MM.1S (cell line): Measurements from ENCODE around the gene DKKL1.

Source experiments
- DNase-seq: peaks from one replicate; pipeline ENCODE4 v3.0.0-alpha.2; 2015
- H2AFZ ChIP-seq: fragments of 300-600 bp; sonication (generic); 2 replicates; pipeline ENCODE4 v1.6.0; 2016; ENCODE audit warnings: antibody characterized with exemption, low read length
- H3F3A ChIP-seq: fragments of 300-600 bp; sonication (generic); 2 replicates; pipeline ENCODE4 v1.6.1; 2016; ENCODE audit warnings: mild to moderate bottlenecking, antibody characterized with exemption, low read length, moderate library complexity, mixed read lengths; ENCODE audit not compliant: insufficient read depth
- H3K27ac ChIP-seq: fragments of 300-600 bp; sonication (generic); 2 replicates; pipeline ENCODE4 v1.5.1; 2016; ENCODE audit warnings: mild to moderate bottlenecking, low read length
- H3K27me3 ChIP-seq: fragments of 300-600 bp; sonication (generic); replicated peaks from 2 replicates; pipeline ENCODE4 v1.6.0; 2016; ENCODE audit warnings: low read length; ENCODE audit not compliant: insufficient read depth
- H3K36me3 ChIP-seq: fragments of 300-600 bp; sonication (generic); replicated peaks from 2 replicates; pipeline ENCODE4 v1.6.1; 2016; ENCODE audit warnings: mild to moderate bottlenecking, low read length, mixed read lengths; ENCODE audit not compliant: insufficient read depth
- H3K4me1 ChIP-seq: fragments of 300-600 bp; sonication (generic); 2 replicates; pipeline ENCODE4 v1.6.1; 2016; ENCODE audit warnings: low read length, mixed read lengths
- H3K4me2 ChIP-seq: fragments of 300-600 bp; sonication (generic); 2 replicates; pipeline ENCODE4 v1.6.0; 2016; ENCODE audit warnings: low read depth, low read length
- H3K4me3 ChIP-seq: fragments of 300-600 bp; sonication (generic); 2 replicates; pipeline ENCODE4 v1.5.1; 2016; ENCODE audit warnings: low read length, mixed read lengths
- H3K79me2 ChIP-seq: fragments of 300-600 bp; sonication (generic); 2 replicates; pipeline ENCODE4 v1.6.1; 2016; ENCODE audit warnings: mixed run types, low read length, mixed read lengths
- H3K9ac ChIP-seq: fragments of 300-600 bp; sonication (generic); 2 replicates; pipeline ENCODE4 v1.6.1; 2016; ENCODE audit warnings: low read length, mixed read lengths
- H3K9me2 ChIP-seq: fragments of 300-600 bp; sonication (generic); replicated peaks from 2 replicates; pipeline ENCODE4 v1.6.1; 2016; ENCODE audit warnings: mild to moderate bottlenecking, low read length, mixed read lengths; ENCODE audit not compliant: insufficient read depth
- H3K9me3 ChIP-seq: fragments of 300-600 bp; sonication (generic); replicated peaks from 2 replicates; pipeline ENCODE4 v1.6.1; 2016; ENCODE audit warnings: mild to moderate bottlenecking, low read length, mixed read lengths; ENCODE audit not compliant: insufficient read depth
- H4K20me1 ChIP-seq: fragments of 300-600 bp; sonication (generic); 2 replicates; pipeline ENCODE4 v1.6.1; 2016; ENCODE audit warnings: mild to moderate bottlenecking, low read length, moderate library complexity, mixed read lengths; ENCODE audit not compliant: insufficient read depth
- CTCF ChIP-seq: fragments of 300-600 bp; sonication (generic); IDR thresholded peaks from 2 replicates; pipeline ENCODE4 v1.5.1; 2016; ENCODE audit warnings: antibody characterized with exemption, low read length, mixed read lengths
- EZH2 ChIP-seq: fragments of 300-600 bp; sonication (generic); optimal IDR thresholded peaks from 2 replicates; pipeline ENCODE3; 2017; ENCODE audit warnings: low read depth, mild to moderate bottlenecking, antibody characterized with exemption, low read length, mixed read lengths
- EZH2phosphoT487 ChIP-seq: fragments of 300-600 bp; sonication (generic); IDR thresholded peaks from 2 replicates; pipeline ENCODE4 v1.6.1; 2018; ENCODE audit warnings: antibody characterized with exemption, low read length

The DKKL1 gene

GRCh38 chr19:49417088-49417487 is 53.4 kb downstream of the DKKL1 start:
- Histone ChIP-seq H3F3A (no peaks in the 10 kb centered on the region), H2AFZ (no peak overlapping the region), H3K4me2 (no peak overlapping the region), H3K79me2 (no peaks in the 10 kb centered on the region), H3K27me3 (peaks cover 91% of the 10 kb centered on the region), H3K4me1 (no peaks in the 10 kb centered on the region), H3K9me3 (no peaks in the 10 kb centered on the region), H3K36me3 (no peaks in the 10 kb centered on the region), H3K4me3 (no peak overlapping the region), H4K20me1 (no peaks in the 10 kb centered on the region), H3K9me2 (no peaks in the 10 kb centered on the region), H3K9ac (no peak overlapping the region), H3K27ac (no peak overlapping the region)
- TF ChIP-seq EZH2phosphoT487 (no peak), CTCF (no peak), EZH2 (no peak)
- no peak for DNase-seq

GRCh38 chr19:49418511-49418910 is 54.8 kb downstream of the DKKL1 start:
- TF ChIP-seq EZH2phosphoT487 = no peak
- no peak for TF ChIP-seq EZH2
- no peak for TF ChIP-seq CTCF
- no peak for DNase-seq
- Histone ChIP-seq H3K4me2 (no peak overlapping the region), H3K27me3 (peaks cover 95% of the 10 kb centered on the region), H2AFZ (no peak overlapping the region), H3K36me3 (no peaks in the 10 kb centered on the region), H3K9me3 (no peaks in the 10 kb centered on the region), H3K4me1 (0 out of 2 replicates have a peak, but pooled peaks cover 3% of the 10 kb centered on the region), H3K27ac (no peak overlapping the region), H3F3A (no peaks in the 10 kb centered on the region), H3K9ac (no peak overlapping the region), H3K79me2 (no peaks in the 10 kb centered on the region), H4K20me1 (no peaks in the 10 kb centered on the region), H3K4me3 (no peak overlapping the region), H3K9me2 (no peaks in the 10 kb centered on the region)

- Histone ChIP-seq H4K20me1 (no peaks in the 10 kb centered on the region), H3K4me2 (no peak overlapping the region), H3K4me1 (0 out of 2 replicates have a peak, but pooled peaks cover 3% of the 10 kb centered on the region), H3K9me3 (no peaks in the 10 kb centered on the region), H2AFZ (no peak overlapping the region), H3K79me2 (no peaks in the 10 kb centered on the region), H3F3A (no peaks in the 10 kb centered on the region), H3K36me3 (no peaks in the 10 kb centered on the region), H3K9ac (no peak overlapping the region), H3K27me3 (peaks cover 95% of the 10 kb centered on the region), H3K27ac (no peak overlapping the region), H3K4me3 (no peak overlapping the region), H3K9me2 (no peaks in the 10 kb centered on the region)
- DNase-seq = no peak
- TF ChIP-seq CTCF (no peak), EZH2phosphoT487 (no peak), EZH2 (no peak)
Observed at GRCh38 chr19:49419173-49419572, 55.5 kb downstream of the DKKL1 start.
